CD14-positive monocyte (primary cell): ENCODE data around the gene SELENOK. TPM values are rescaled to one million over a fixed set of nuclear protein-coding genes. Genes with fewer than 3 reads are reported as not detected.

Experiments
- DNase-seq, 3 donors: peaks; one replicate each; pipeline ENCODE4 v3.0.0-alpha.2; 2011 to 2022
- H2AFZ ChIP-seq: 2 replicates; pipeline ENCODE4 v1.6.0; 2012; ENCODE audit warnings: mild to moderate bottlenecking, low read depth, low read length, inconsistent platforms; ENCODE audit not compliant: insufficient read depth, poor library complexity, severe bottlenecking
- H3K27ac ChIP-seq, 2 donors: 1 replicate in 1 of 2; 2 replicates in 1 of 2; pipeline ENCODE4 v1.5.1; 2012 to 2013; ENCODE audit warnings: low read length in 2 of 2, control low read depth in 1 of 2, inconsistent platforms in 1 of 2, low read depth in 1 of 2, mild to moderate bottlenecking in 1 of 2
- H3K27me3 ChIP-seq, 2 donors: one replicate each; pipeline versions ENCODE4 v1.6.0 to v1.6.1; 2011 to 2013; ENCODE audit warnings: low read length in 2 of 2; ENCODE audit not compliant: control insufficient read depth in 2 of 2, insufficient read depth in 2 of 2
- H3K36me3 ChIP-seq, 2 donors: replicated peaks in 1 of 2; 1 replicate in 1 of 2; 2 replicates in 1 of 2; pipeline versions ENCODE4 v1.5.1 to v1.6.1; 2012 to 2013; ENCODE audit warnings: low read length in 2 of 2, control low read depth in 1 of 2, inconsistent platforms in 1 of 2, mild to moderate bottlenecking in 1 of 2; ENCODE audit not compliant: insufficient read depth in 2 of 2, control insufficient read depth in 1 of 2
- H3K4me1 ChIP-seq, 2 donors: 1 replicate in 1 of 2; 2 replicates in 1 of 2; pipeline versions ENCODE4 v1.5.1 to v1.6.1; 2012 to 2013; ENCODE audit warnings: low read length in 2 of 2, control low read depth in 1 of 2, inconsistent platforms in 1 of 2, mild to moderate bottlenecking in 1 of 2, moderate library complexity in 1 of 2; ENCODE audit not compliant: insufficient read depth in 2 of 2, control insufficient read depth in 1 of 2
- H3K4me2 ChIP-seq: replicated peaks from 2 replicates; pipeline ENCODE3; 2012; ENCODE audit warnings: low read length, moderate library complexity, mild to moderate bottlenecking; ENCODE audit not compliant: poor library complexity, severe bottlenecking; ENCODE audit errors: extremely low read depth
- H3K4me3 ChIP-seq, 3 experiments: fragments of 200-600 bp in 1 of 3; sonication (generic) in 1 of 3; replicated peaks in 1 of 3; 1 replicate in 2 of 3; 2 replicates in 1 of 3; pipeline ENCODE4 v1.5.1; 2011 to 2013; ENCODE audit warnings: low read length in 3 of 3, mild to moderate bottlenecking in 3 of 3, control low read depth in 2 of 3, low read depth in 2 of 3, inconsistent platforms in 1 of 3, moderate library complexity in 1 of 3
- H3K79me2 ChIP-seq: 2 replicates; pipeline ENCODE4 v1.6.0; 2012; ENCODE audit warnings: mild to moderate bottlenecking, control low read depth, inconsistent platforms, low read length, moderate library complexity; ENCODE audit not compliant: insufficient read depth
- H3K9ac ChIP-seq: 2 replicates; pipeline ENCODE4 v1.6.0; 2017; ENCODE audit warnings: low read length, mild to moderate bottlenecking; ENCODE audit not compliant: insufficient read depth, poor library complexity, severe bottlenecking
- H3K9me3 ChIP-seq, 2 donors: replicated peaks in 1 of 2; 1 replicate in 1 of 2; 2 replicates in 1 of 2; pipeline versions ENCODE4 v1.5.1 to v1.6.1; 2012 to 2013; ENCODE audit warnings: low read length in 2 of 2, control low read depth in 1 of 2; ENCODE audit not compliant: control insufficient read depth in 1 of 2, insufficient read depth in 1 of 2
- H4K20me1 ChIP-seq: 2 replicates; pipeline ENCODE4 v1.6.0; 2012; ENCODE audit warnings: mild to moderate bottlenecking, low read length, control low read depth, moderate library complexity; ENCODE audit not compliant: insufficient read depth
- H3K27ac Mint-ChIP-seq, 7 donors: one replicate each; pipeline ENCODE4 v1.8.0; 2020; ENCODE audit warnings: mild to moderate bottlenecking in 7 of 7, mixed read lengths in 7 of 7, moderate library complexity in 6 of 7, inconsistent platforms in 2 of 7
- H3K27me3 Mint-ChIP-seq, 3 donors: one replicate each; pipeline ENCODE4 v1.8.0; 2021 to 2022; ENCODE audit warnings: low read depth in 3 of 3, mild to moderate bottlenecking in 3 of 3, mixed read lengths in 3 of 3, moderate library complexity in 3 of 3, inconsistent platforms in 1 of 3
- H3K36me3 Mint-ChIP-seq, 2 donors: one replicate each; pipeline ENCODE4 v1.8.0; 2020; ENCODE audit warnings: mixed read lengths in 2 of 2, inconsistent platforms in 1 of 2, mild to moderate bottlenecking in 1 of 2
- H3K4me1 Mint-ChIP-seq: one replicate; pipeline ENCODE4 v1.8.0; 2020; ENCODE audit warnings: mild to moderate bottlenecking, mixed read lengths
- H3K4me3 Mint-ChIP-seq, 2 donors: one replicate each; pipeline ENCODE4 v1.8.0; 2020; ENCODE audit warnings: mild to moderate bottlenecking in 2 of 2, mixed read lengths in 2 of 2, moderate library complexity in 1 of 2
- H3K9me3 Mint-ChIP-seq, 7 donors: one replicate each; pipeline ENCODE4 v1.8.0; 2020 to 2022; ENCODE audit warnings: mixed read lengths in 7 of 7, mild to moderate bottlenecking in 6 of 7, moderate library complexity in 6 of 7, inconsistent platforms in 2 of 7
- CTCF ChIP-seq: fragments of 200-600 bp; IDR thresholded peaks from one replicate; pipeline ENCODE4 v1.8.0; 2022; ENCODE audit warnings: antibody characterized with exemption, mild to moderate bottlenecking
- WGBS: methylation state at CpG from one replicate; pipeline ENCODE4 v1.1.5; 2013; ENCODE audit warnings: missing lambda C conversion rate; ENCODE audit not compliant: insufficient coverage; 5-methylcytosine and 5-hydroxymethylcytosine counted together
- intact Hi-C, 2 donors: fragments of 100-400 bp; cut with micrococcal nuclease; formaldehyde crosslinking; loops; one replicate each; pipeline versions ENCODE4 v1.15.0 to v1.15.1; 2023
- polyA plus RNA-seq, 3 donors: library from polyadenylated mRNA; depleted of rRNA in 1 of 3; unstranded in 2 of 3; stranded (reverse) in 1 of 3; fragments of 300-500 nt in 2 of 3; fragments of >200 nt in 1 of 3; fragmentation: Illumina TruSeq in 2 of 3; gene quantifications; 1 replicate in 2 of 3; 2 replicates in 1 of 3; pipeline ENCODE4 v1.2.3, GENCODE V29; 2012 to 2021

SELENOK gene
- polyA plus RNA-seq, 3 donors: 96.4 to 117 (median 105) TPM

GRCh38 chr3:53846851-53847155 is 44.9 kb downstream of the SELENOK start:
- no peaks in the 10 kb centered on the region for H4K20me1 ChIP-seq
- peaks cover 0 to 8% of the 10 kb centered on the region in 2 donors for H3K9me3 ChIP-seq
- no peak for TF ChIP-seq CTCF
- H3K27me3 ChIP-seq: peaks cover 29 to 64% of the 10 kb centered on the region in 2 donors
- no peaks in the 10 kb centered on the region for H3K79me2 ChIP-seq
- H3K27ac ChIP-seq: no peak overlapping the region
- H3K4me1 ChIP-seq: peaks cover 8 to 14% of the 10 kb centered on the region in 2 donors
- no peak overlapping the region for H3K9ac ChIP-seq
- peak overlapping the region in 1 of 3 experiments; percentile 76 for H3K4me3 ChIP-seq
- peaks cover 0 to 10% (median 1%) of the 10 kb centered on the region in 7 donors for H3K9me3 Mint-ChIP-seq
- peaks cover 2 to 3% of the 10 kb centered on the region in 2 donors for H3K36me3 Mint-ChIP-seq
- intact Hi-C loops: no loop called here
- H3K4me1 Mint-ChIP-seq: peaks cover 9% of the 10 kb centered on the region
- H3K27ac Mint-ChIP-seq: no peak overlapping the region
- peak overlapping the region; percentile 80 for H3K4me2 ChIP-seq
- WGBS: 60% methylated on average over 7 of the region's 10 CpGs
- peak overlapping the region; percentile 60 to 81 for H3K4me3 Mint-ChIP-seq
- H2AFZ ChIP-seq: no peak overlapping the region
- peaks cover 51 to 68% (median 53%) of the 10 kb centered on the region in 3 donors for H3K27me3 Mint-ChIP-seq
- H3K36me3 ChIP-seq: no peaks in the 10 kb centered on the region
- DNase-seq: no peak

GRCh38 chr3:53846134-53846850 is 45.4 kb downstream of the SELENOK start, which contains the start of the genes CHDH and IL17RB:
Gene CHDH (minus strand): TSS chr3:53846419. CDS start chr3:53824008, 22,411 bp downstream.
Gene IL17RB (plus strand): TSS chr3:53846568. CDS start chr3:53846589, 21 bp downstream.
- Mint-ChIP-seq H3K4me3 (peak within 1 kb of the TSS; percentile 74 to 92), H3K4me1 (peaks cover 9% of the 10 kb centered on the region), H3K27me3 (peaks cover 52 to 69% (median 53%) of the 10 kb centered on the region in 3 donors), H3K36me3 (peaks cover 2 to 3% of the 10 kb centered on the region in 2 donors), H3K27ac (no peak within 1 kb of the TSS), H3K9me3 (peaks cover 0 to 10% (median 1%) of the 10 kb centered on the region in 7 donors)
- H3K4me1 ChIP-seq: peaks cover 8 to 14% of the 10 kb centered on the region in 2 donors
- no peaks in the 10 kb centered on the region for H4K20me1 ChIP-seq
- H3K27me3 ChIP-seq: peaks cover 29 to 64% of the 10 kb centered on the region in 2 donors
- peaks cover 0 to 8% of the 10 kb centered on the region in 2 donors for H3K9me3 ChIP-seq
- WGBS: 3% methylated on average over 91 of the region's 91 CpGs
- H3K79me2 ChIP-seq: no peaks in the 10 kb centered on the region
- H3K27ac ChIP-seq: no peak within 1 kb of the TSS
- no peak for TF ChIP-seq CTCF
- no peak for DNase-seq
- peak within 1 kb of the TSS; percentile 80 for H3K4me2 ChIP-seq
- peak within 1 kb of the TSS; percentile 27 to 76 (median 31) for H3K4me3 ChIP-seq
- peak within 1 kb of the TSS; percentile 51 for H3K9ac ChIP-seq
- no peaks in the 10 kb centered on the region for H3K36me3 ChIP-seq
- H2AFZ ChIP-seq: peak within 1 kb of the TSS; percentile 77
- intact Hi-C loops: no loop called here
